NCI-H2029 (cell line): ENCODE results near the gene NFIB.

Source experiments
- DNase-seq: peaks from one replicate; lab custom pipeline; 2025; lab: John Stamatoyannopoulos, UW

NFIB gene

DNA sequence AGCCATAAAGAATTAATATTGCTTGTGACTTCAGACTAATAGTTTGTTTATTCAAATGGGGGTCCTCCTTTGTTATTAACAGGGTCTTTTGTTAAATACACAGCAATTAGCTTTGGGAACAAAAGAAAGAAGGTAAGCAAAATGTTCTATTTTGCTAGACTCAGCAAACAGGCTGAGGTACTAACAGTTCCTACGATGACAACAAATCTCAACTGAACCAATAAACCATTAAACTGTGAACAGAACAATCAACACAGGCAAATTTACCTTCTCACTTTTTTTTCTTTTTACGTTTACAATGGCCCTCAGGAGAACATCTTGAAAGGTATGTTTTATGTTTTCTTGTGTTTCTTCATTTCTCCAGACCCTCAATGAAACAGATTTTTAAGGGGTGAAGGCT lies 207.2 kb downstream of the NFIB start:
- no peak for DNase-seq

DNA sequence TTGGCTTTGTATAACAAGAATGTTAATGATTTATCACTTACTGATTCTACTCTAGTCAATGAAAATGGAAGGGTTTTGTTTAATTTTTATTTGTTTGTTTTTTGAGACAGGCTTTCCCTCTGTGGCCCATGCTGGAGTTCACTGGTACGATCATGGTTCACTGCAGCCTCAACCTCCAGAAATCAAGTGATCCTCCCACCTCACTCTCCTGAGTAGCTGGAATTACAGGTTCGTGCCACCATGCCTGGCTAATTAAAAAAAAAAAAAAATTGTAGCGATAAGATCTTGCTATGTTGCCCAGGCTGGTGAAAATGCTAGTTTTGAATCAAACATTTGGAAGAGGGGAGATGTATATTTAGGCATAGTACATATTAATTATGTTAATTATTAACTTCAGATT lies 209.4 kb downstream of the NFIB start:
- DNase-seq = no peak

DNA sequence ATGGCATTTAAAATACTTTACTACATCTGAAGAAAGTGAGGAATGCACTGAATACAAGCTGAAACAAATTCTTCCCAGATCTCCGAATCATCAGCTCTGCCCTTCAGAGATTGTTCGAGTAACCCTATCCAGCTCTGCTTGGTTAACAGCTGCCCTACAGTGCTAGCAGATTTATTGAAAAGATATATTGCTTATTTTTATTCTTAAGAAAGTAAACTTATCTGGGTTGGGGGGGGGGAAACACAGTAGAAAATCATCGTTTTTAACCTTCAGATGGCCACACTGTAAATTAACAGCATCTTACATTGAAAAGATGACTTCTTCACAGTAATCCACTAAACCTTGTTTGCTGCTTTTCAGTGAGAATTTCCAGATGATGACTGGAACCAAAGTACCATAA lies 210.8 kb downstream of the NFIB start:
- no peak for DNase-seq

DNA sequence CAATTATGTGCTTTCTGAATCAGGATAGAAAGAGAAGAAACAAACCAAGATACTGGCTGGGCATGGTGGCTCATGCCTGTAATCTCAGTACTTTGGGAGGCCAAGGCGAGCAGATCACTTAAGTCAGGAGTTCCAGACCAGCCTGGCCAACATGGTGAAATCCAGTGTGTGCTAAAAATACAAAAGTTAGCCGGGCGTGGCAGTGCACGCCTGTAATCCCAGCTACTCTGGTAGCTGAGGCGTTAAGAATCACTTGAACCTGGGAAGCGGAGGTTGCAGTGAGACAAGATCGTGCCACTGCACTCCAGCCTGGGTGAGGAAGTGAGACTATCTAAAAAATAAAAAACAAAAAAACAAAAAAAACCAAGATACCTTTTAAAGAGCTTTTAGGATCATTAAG lies 214.2 kb downstream of the NFIB start:
- DNase-seq = no peak

DNA sequence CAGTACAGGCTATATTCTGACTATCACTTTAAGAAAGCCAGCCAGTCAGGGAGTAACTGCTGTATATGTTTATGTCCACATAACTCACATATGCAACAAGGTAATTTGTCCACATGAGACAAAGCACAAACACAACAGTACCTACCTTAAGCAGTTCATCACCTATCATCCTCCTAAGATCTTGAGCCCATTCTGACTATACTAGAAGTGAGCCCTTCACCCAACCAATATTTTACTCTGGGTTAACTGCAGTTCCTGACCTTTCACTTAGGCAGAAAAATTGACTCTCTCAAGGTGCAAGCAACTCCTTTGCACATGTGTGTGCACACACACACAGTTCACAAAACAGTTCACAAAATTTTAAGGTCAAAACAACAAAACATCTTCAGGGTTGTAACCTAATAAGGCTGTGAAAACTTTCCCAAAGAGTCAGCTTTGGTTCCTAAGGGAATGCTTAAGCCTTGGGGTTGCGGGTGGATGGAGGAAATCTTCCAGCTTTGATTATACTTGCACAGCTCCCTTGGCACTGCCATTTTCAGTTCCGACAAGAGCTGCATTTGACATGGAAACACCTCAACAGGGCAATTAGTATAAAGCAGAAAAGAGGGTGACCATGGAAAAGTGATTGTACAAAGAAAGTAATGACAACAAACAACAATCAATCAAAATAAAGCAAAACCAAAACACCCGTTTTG lies 215.3 kb downstream of the NFIB start:
- no peak for DNase-seq

DNA sequence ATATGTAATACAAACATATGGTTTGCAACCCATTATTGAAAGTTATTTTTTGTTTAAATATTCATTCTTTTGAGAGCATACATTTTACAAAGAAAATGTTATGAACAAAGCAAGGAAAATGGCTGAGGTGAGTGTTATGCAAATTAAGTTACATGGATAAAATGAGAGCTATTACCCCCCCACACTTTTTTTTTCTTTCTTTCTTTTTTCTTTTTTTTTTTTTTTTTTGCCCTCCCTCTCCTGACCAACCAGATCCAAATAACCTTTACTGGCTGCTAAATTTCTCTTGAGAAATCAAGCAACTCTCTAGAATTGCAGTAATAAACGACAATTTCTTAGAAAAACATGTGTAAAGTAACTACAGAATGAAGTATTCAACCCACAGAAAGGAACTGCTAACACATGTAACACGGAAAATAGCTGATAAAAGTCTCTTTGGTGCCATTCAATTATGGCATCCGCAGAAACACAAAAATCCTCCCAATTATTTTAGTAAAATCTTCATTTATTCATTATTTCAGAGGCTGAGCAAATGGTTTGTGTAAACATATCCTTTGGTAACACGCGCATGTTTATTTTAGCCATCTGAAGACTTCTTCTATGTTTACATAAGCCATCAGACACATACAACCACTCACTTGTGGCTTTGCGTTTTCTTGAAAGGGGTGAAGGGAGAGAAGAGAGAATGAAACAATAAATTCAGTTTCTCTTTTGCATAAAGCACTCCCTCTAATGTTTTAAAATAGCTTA lies 216.1 kb downstream of the NFIB start:
- no peak for DNase-seq

DNA sequence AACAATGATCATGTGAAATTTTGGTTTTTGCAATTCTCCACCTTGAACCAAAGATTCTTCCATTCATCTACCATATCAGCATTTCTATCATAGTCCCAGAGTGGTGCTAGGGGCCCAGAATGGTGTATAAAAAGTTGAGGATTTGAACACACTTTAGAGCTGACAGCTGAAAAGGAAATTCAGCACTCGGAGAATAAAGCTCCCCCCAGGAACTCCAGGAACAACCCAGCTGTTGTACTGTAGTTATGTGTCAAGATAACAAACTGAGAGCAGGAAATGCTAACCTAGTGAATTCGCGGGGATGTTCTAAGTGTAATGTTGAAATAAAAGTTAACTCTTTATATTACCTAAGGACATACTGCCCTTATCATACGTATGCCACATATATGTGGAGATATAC lies 216.7 kb downstream of the NFIB start:
- peak; percentile 1 for DNase-seq

DNA sequence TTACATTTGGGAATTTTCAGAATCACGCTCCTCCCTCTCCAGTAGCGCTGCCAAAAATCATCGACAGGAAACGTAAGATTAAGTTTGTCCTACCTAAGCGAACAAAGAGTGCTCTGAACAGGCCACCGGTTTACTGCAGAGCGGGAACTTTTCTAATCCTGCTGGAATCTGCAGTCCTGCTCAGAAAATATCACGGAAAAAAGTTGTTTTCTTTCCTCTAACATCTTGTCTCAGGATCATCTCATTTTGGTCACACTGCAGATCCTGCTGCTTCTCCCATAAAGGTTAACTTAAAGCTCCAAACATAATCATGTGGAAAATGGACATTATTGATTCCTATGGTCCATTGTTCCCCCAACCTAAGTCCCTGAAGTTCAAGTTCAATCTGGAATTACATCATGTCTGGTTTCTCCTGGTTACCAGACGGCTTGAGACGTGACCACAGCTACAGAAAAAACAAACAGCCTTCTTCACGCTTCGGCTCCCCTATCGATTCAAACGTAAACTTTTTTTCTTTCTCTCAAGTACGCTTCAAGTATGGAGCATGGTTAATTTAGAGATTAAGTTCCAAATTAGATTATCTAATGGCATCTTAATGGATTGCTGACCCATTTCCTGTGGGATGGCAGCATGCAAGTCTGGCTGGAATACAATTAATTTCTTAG lies 217.6 kb downstream of the NFIB start:
- peak; percentile 48 for DNase-seq

DNA sequence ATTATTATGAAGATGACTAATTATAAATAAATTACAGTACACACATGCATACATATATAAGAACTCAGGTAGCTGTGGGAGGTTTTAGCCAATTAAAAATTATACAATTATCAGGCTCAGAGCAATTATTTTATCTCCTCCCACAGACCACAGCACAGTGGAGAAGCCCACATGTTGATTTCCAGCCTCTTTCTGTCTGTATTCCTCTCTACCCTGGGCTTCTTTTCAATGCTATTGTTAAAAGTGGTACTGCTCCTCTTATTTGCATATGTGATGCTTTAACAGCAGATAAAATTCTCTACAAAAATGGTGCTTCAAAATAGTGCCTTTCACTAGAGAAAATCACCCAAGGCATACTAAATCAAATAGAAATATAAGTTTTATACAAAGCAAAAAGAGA lies 218.7 kb downstream of the NFIB start:
- no peak for DNase-seq

DNA sequence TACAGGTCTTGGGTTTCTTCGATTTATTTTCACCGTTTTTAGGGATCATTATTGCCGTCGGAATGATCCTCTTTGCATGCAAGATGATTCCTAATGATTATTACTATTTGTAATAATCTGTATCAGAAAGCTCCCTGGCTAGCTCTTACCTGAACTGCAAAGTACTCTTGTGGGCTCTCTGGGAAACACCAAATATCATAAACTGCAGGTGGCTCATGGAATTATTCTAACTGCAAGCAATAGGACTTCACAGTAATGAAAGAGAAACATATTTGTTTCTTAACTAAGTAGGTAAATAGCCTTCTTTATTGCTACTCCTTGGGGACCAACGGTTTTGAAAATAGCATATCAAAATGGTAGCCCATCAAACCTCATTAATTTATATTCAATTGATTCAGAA lies 219.4 kb downstream of the NFIB start:
- no peak for DNase-seq

DNA sequence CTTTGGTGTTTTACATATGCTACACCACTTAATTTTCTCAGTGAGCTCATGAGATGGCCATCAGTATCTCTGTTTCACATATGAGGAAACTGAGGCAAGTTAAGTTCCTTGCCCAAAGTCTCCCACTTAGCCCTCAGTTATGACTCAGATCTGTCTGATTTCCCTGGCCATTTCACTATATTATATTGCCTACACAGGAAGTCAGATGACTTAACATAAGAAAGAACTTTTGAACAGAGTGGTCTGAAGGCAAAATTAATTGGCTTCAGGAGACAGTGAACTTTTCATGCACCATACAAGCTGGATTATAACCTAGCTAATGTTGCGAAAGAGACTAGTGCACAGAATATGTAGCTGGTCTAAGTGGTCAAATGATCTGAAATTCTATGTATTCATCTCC lies 221.6 kb downstream of the NFIB start:
- DNase-seq = no peak

DNA sequence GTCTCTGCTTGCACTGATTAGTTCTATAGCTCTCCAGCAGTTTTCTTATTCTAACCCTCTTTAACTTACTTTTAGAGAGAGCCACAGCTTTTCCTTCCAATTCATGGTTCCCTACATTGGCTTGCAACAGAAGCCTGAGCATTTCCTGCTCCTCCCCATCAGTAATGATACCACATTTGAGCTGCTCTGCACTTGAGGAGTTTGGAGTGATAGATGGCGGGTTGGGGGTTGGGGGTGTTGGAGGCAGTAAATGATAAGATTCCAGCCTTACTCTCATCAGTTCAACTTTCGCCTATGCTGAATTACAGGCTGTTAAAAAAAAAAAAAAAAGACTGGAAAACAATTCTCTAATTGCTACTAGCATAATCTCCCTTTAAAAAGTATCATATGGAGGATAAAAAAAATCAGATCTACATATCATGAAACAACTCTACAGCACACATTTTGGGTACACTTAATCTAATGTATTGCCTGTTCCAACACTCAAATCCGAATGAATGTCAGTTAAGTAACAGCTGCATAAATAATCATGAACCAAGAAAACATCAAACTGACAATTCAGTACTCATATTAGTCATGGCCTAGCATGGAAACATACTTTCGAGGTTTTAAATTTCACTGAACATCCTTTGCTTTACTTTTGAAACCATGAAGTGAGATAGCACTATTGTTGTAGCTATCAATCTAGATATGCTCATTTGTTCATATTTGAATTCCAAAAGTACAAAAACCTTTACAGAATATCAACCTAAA lies 224.7 kb downstream of the NFIB start:
- DNase-seq = no peak

DNA sequence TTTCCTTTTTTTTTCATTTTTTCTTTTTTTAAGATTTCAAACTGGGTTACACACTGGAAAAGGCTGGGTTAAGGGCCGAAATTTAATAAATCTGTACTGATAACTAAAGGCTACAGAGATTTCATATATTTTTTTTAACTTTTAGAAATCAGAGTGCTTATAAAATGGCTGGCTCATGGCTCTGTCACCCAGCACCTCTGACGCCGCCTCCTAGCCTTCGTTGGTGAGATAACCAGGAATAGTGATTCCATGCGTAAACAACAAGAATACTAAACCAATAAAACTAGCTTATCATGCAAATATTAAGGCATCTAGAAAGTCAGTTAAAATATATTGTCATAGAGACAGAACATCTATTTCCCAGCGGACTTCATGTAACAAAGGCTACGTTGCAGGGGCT lies 226.4 kb downstream of the NFIB start:
- DNase-seq = no peak

DNA sequence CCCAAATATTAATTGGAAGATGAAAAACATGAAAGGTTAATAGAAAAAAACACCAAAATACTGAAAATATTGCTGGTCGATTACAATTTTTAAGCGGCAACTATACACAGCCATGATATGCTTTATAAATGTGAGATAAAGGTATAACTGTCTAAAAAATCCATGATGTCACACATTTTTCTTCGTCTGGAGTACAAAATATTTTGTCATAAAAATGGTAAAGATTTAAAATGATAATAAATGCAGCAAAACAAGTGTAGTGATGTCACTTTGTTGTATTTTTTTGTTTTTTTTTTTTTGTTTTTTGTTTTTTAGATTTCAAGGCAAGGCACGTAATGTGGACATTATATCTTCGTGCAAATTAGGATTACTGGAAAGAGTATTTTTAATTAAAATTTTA lies 227.4 kb downstream of the NFIB start:
- DNase-seq = no peak

DNA sequence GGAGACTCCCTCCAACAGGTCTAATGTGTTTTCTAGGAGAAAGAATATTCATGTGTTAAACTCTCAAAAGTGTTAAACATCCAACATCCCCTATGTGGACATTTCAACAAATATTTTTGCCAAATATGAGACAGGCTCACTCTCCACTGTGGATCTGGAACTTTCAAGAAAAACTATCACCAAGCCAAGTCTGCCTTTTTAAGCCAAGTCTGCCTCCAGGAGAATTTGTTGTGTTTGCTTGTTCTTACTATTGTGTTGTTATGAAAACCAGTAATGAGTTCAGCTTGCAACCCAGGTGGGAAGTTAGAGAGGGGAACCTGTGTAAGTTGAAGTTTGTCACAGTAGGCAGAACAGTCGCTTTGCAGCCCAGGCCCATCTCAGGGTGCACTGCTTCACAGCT lies 228.1 kb downstream of the NFIB start:
- DNase-seq = no peak

DNA sequence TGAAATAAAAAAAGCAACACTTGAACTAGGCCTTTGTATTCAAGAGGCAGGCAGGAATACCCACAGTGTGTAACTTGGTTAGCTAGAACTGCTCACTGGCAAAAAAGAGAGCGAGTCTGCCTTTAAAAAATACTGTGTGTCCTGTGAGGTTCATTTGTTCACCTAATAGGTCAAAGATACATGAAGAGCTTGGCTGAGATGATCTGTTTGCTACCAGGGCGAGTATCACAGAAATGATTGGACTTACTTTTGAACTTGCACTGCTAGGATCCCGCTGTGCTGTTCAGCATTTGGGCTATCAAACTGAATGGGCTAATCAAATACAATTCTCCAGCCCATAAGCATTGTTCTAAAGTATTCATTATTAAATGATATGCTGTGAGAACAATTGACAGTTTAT lies 229.1 kb downstream of the NFIB start:
- DNase-seq = no peak

DNA sequence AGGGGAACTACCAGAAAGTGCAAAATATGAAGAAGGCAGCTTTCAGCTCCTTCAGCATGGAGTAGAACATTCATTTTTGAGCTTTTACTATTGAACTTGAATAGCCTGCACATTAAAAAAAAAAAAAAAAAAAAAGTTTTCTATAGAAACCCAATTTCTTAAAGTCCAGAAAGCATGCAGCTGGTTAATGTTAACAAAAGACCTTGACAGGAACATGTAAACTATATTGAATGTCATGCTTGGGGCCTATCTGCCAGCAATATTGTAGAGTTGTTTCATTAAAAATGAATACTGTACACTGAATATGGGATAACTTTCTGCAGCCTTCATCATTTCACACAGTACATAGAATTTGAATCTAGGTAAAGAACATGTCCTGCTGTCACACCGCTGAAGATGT lies 230.6 kb downstream of the NFIB start:
- no peak for DNase-seq

DNA sequence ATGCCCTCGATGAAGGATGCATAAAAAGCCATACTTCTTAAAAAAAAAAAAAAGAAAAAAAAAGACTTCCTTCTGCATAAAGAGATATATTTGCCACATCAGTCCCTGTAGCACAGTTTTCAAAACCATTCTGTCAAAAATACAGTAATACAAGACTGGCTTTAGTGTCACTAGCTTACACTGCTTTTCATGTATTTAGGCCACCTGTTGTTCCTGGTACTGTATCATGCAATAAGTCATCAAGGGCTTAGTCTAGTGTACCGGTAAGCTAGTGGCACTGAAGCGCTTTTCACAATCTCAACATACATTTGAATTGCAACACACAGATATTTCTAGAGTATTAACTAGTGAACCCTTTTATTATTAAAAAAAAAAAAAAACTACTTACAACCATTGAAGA lies 231.2 kb downstream of the NFIB start:
- no peak for DNase-seq

DNA sequence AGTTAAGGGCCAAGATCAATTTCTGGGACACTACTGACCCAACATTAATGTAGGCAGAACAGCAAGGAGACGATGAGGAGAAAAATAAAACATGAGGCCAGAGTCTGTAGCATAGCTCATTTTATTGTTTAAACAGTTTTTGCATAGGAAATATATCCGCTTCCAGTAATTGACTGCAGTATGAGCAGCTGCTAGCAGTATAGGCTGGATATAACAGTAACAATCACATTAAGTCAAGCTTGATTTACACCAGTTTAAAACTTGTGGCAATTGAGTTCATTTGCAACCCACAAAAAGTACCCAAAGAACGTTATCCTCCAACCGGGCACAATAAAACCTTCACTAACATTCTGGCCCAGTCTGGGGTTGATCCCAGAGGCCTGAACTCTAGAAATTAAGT lies 232.2 kb downstream of the NFIB start:
- no peak for DNase-seq

DNA sequence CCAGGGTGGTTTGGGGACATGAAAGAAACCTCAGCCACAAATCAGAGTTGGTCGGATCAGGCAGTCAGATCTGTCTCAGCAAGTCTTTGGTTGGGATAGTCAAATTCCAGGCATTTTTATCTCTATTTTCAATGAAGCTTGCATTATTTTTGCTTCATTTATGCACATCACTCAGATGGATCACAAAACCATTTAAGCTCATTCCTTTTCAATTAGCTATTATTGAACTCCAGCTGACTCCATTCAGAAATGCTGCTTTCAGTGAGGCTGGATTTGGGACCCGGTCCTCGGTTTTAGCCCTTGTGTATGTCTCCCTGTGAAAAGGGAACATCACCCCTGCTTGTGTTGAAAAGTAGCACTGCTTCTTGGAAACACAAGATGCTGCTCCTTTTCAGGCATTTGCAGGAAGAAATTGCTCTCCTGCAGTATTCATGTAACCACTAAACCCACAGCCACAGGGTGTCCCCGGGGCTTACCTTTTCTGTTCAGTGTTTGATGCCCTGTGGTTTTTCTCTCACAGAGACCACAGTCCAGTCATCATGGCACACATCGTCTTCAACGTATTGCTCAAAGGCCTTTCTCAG lies 232.9 kb downstream of the NFIB start:
- no peak for DNase-seq

DNA sequence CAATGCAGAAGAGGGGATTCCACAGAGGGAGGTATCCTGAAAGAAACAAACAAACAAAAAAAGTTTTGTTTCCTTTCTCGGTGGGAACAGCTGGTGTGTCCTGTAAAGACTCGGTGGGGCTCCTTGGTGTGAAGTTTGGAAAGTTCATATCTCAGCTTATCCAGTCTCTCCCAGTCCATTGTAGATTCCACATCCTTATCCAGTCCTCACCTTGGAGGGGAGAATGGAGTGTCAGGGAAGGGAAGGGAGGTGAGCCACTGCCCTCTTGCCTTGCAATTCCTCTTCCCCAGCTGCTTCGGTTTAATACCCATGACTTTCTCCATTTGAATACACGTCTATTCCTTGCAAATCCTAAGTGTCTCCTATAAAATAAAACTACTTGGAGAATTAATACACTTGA lies 234.5 kb downstream of the NFIB start:
- no peak for DNase-seq

DNA sequence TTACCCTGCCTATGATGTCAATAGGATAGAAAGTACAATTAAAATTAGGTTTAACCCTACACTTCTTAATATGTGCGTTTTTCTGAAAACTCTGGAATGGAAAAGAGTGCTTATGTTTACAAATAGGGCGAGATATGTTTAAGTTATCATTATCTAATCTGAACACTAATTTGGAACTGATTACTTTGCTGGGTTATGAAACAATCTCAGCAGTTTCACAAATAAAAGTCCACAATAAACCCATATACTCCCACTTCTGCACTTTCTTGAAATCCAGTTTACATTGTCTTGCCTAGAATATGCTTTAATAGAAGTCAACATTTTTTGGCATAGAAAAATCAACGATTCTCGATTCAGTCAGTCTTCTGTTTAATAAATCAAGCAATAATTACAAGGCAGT lies 236.3 kb downstream of the NFIB start:
- no peak for DNase-seq
